ENCODE data around the gene CRTAP. TPM values are rescaled to one million over a fixed set of nuclear protein-coding genes. Genes with fewer than 3 reads are reported as not detected.
"Not testable (repeated sequence)": the region's sequence is repeated elsewhere in the genome, so short reads cannot be mapped to it uniquely, and the experiment has no call there.

CRTAP gene
- total and polyA plus RNA-seq, 2 experiments from 2014 or later = 71.9 to 210 TPM

GRCh38 chr3:33076952-33077351 is 36.9 kb upstream of the CRTAP start (continued):
- TF ChIP-seq, protein P1, sequence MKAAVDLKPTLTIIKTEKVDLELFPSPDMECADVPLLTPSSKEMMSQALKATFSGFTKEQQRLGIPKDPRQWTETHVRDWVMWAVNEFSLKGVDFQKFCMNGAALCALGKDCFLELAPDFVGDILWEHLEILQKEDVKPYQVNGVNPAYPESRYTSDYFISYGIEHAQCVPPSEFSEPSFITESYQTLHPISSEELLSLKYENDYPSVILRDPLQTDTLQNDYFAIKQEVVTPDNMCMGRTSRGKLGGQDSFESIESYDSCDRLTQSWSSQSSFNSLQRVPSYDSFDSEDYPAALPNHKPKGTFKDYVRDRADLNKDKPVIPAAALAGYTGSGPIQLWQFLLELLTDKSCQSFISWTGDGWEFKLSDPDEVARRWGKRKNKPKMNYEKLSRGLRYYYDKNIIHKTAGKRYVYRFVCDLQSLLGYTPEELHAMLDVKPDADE (IDR thresholded peaks at IDR 0.05) = no peak

DNA sequence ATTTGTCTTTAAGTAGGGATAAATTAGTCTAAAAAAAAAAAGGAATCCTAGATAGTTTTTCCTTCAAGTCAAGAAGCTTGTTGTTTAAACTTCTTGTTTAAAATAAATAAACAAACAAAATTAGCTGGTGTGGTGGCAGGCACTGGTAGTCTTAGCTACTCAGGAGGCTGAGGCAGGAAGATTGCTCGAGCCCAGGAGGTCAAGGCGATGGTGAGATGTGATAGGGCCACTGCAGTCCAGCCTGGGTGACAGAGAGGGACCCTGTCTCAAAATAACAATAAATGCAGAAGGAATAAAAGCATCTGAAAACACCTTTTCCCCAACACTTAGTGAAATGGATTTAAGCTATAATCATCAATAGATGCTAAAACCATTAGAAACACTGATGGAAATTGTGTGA is 35.8 kb upstream of the CRTAP start:
- no peak for ATAC-seq
- H3K36me3 ChIP-seq (ENCODE audit: insufficient read depth) = no peaks in the 10 kb centered on the region
- TF ChIP-seq POLR2AphosphoS5 (IDR thresholded peaks at IDR 0.05; ENCODE audit: low read depth) = no peak
- TF ChIP-seq JUNB (IDR thresholded peaks at IDR 0.05; ENCODE audit: unreplicated experiment) = no peak
- TF ChIP-seq STAT1 (IDR thresholded peaks at IDR 0.05; ENCODE audit: unreplicated experiment) = no peak
- TF ChIP-seq ZNF114 (CRISPR knock-in tag; IDR thresholded peaks at IDR 0.05) = no peak
- TF ChIP-seq CREB1 (CRISPR knock-in tag; IDR thresholded peaks at IDR 0.05; ENCODE audit: low read depth) = no peak
- TF ChIP-seq, protein P1 (IDR thresholded peaks at IDR 0.05) = no peak
- TF ChIP-seq EZH2phosphoT487 (IDR thresholded peaks at IDR 0.05; ENCODE audit: unreplicated experiment) = no peak
- no peak overlapping the region for H3K4me3 ChIP-seq
- H3K27me3 Mint-ChIP-seq (ENCODE audit: insufficient read depth, low read depth, poor library complexity) = peaks cover 6% of the 10 kb centered on the region
- H3K4me2 ChIP-seq = no peak overlapping the region
- H3K4me1 Mint-ChIP-seq = peaks cover 9% of the 10 kb centered on the region
- peaks cover 16% of the 10 kb centered on the region for H3K79me2 ChIP-seq (replicated peaks; ENCODE audit: insufficient read depth)
- H3K27ac ChIP-seq (ENCODE audit: low read depth) = no peak overlapping the region
- peaks cover 6% of the 10 kb centered on the region for H4K20me1 ChIP-seq (replicated peaks; ENCODE audit: insufficient read depth)
- no peaks in the 10 kb centered on the region for H3K4me1 ChIP-seq (ENCODE audit: insufficient read depth)
- H3K4me3 Mint-ChIP-seq = no peak overlapping the region
- H3K9me3 Mint-ChIP-seq = no peaks in the 10 kb centered on the region
- no peaks in the 10 kb centered on the region for H3K27me3 ChIP-seq (ENCODE audit: insufficient read depth)
- H3K36me3 Mint-ChIP-seq (ENCODE audit: low read depth) = peaks cover 9% of the 10 kb centered on the region; the same call in 1 of the 3 replicates
- DNase-seq (ENCODE audit: low spot score) = no peak
- no peaks in the 10 kb centered on the region for H3F3A ChIP-seq (replicated peaks; ENCODE audit: low read depth)
- no peaks in the 10 kb centered on the region for H3K9me2 ChIP-seq (ENCODE audit: insufficient read depth)
- H3K27ac Mint-ChIP-seq = no peak overlapping the region
- H2AFZ ChIP-seq = no peak overlapping the region

GRCh38 chr3:33079813-33080212 is 34.0 kb upstream of the CRTAP start:
- not testable (repeated sequence) for H3K4me1 ChIP-seq (ENCODE audit: insufficient read depth); H3K9me3 Mint-ChIP-seq; H3K27me3 Mint-ChIP-seq (ENCODE audit: insufficient read depth, low read depth, poor library complexity); H3K4me2 ChIP-seq; ATAC-seq; H3K4me3 ChIP-seq; H3K27ac ChIP-seq (ENCODE audit: low read depth); H3K9me2 ChIP-seq (ENCODE audit: insufficient read depth); H3F3A ChIP-seq (replicated peaks; ENCODE audit: low read depth); H3K36me3 ChIP-seq (ENCODE audit: insufficient read depth); H3K4me3 Mint-ChIP-seq; DNase-seq (ENCODE audit: low spot score); H3K27me3 ChIP-seq (ENCODE audit: insufficient read depth); H3K27ac Mint-ChIP-seq; H2AFZ ChIP-seq; H4K20me1 ChIP-seq (replicated peaks; ENCODE audit: insufficient read depth); H3K36me3 Mint-ChIP-seq (ENCODE audit: low read depth)
- peaks cover 23% of the 10 kb centered on the region for H3K79me2 ChIP-seq (replicated peaks; ENCODE audit: insufficient read depth)
- H3K4me1 Mint-ChIP-seq = peaks cover 14% of the 10 kb centered on the region

GRCh38 chr3:33081812-33082211 is 32.0 kb upstream of the CRTAP start:
- Histone ChIP-seq H3F3A (replicated peaks; ENCODE audit: low read depth) (no peaks in the 10 kb centered on the region), H3K79me2 (replicated peaks; ENCODE audit: insufficient read depth) (peaks cover 42% of the 10 kb centered on the region), H3K27ac (ENCODE audit: low read depth) (no peak overlapping the region), H2AFZ (no peak overlapping the region), H3K27me3 (ENCODE audit: insufficient read depth) (no peaks in the 10 kb centered on the region), H3K4me3 (no peak overlapping the region), H3K4me2 (no peak overlapping the region), H3K9me2 (ENCODE audit: insufficient read depth) (no peaks in the 10 kb centered on the region), H4K20me1 (replicated peaks; ENCODE audit: insufficient read depth) (peaks cover 3% of the 10 kb centered on the region), H3K36me3 (ENCODE audit: insufficient read depth) (no peaks in the 10 kb centered on the region), H3K4me1 (ENCODE audit: insufficient read depth) (no peaks in the 10 kb centered on the region)
- Mint-ChIP-seq H3K4me3 (no peak overlapping the region), H3K27me3 (ENCODE audit: insufficient read depth, low read depth, poor library complexity) (peaks cover 3% of the 10 kb centered on the region), H3K4me1 (peaks cover 8% of the 10 kb centered on the region), H3K36me3 (ENCODE audit: low read depth) (peaks cover 3% of the 10 kb centered on the region; the same call in 1 of the 3 replicates), H3K9me3 (no peaks in the 10 kb centered on the region), H3K27ac (no peak overlapping the region)
- no peak for DNase-seq (ENCODE audit: low spot score)
- no peak for ATAC-seq
- TF ChIP-seq NANOG (IDR thresholded peaks at IDR 0.05; ENCODE audit: borderline replicate concordance) = no peak
